GM12878 (cell line): ENCODE data around the gene MAPRE2. TPM values are rescaled to one million over a fixed set of nuclear protein-coding genes. Genes with fewer than 3 reads are reported as not detected.

Experiments
- ATAC-seq: fragments of 200-7000 bp; cut with Tn5 transposase; 3 replicates; pipeline ENCODE4 v1.9.1; 2020; ENCODE audit warnings: mild to moderate bottlenecking, moderate library complexity
- BruUV-seq: library from RNA; stranded (reverse); fragments of 400-500 nt; replicated peaks from 2 replicates; lab custom pipeline; 2021; lab: Mats Ljungman, UMichigan
- CTCF ChIA-PET: fragments of 300-600 bp; sonication (Branson Sonifier 250); formaldehyde crosslinking; extraction: SDS; loops from one replicate; lab custom pipeline; 2021; ENCODE audit warnings: inconsistent platforms; lab: Yijun Ruan, JAX
- POLR2A ChIA-PET: fragments of 350-600 bp; formaldehyde crosslinking; extraction: SDS; loops from one replicate; lab custom pipeline; 2021; ENCODE audit warnings: inconsistent platforms; lab: Charles Lee
- RAD21 ChIA-PET: fragments of 300-600 bp; sonication (Branson Sonifier 250); formaldehyde crosslinking; loops from one replicate; lab custom pipeline; 2023; ENCODE audit warnings: antibody characterized with exemption; ENCODE audit not compliant: unreplicated experiment; lab: Charles Lee
- SMC1A ChIA-PET: fragments of 300-600 bp; sonication (Branson Sonifier 250); formaldehyde crosslinking; loops from one replicate; lab custom pipeline; 2023; ENCODE audit not compliant: unreplicated experiment, uncharacterized antibody; lab: Charles Lee
- DNase-seq: peaks from one replicate; pipeline ENCODE4 v3.0.0-alpha.2; 2011; ENCODE audit warnings: low read depth, low spot score
- FAIRE-seq: peaks from 3 replicates; lab custom pipeline; 2011; peaks lifted over from hg19 to GRCh38; lab: Jason Lieb, UNC
- H2AFZ ChIP-seq: 2 replicates; pipeline ENCODE4 v1.6.0; 2011; ENCODE audit warnings: low read depth, low read length, control low read depth; ENCODE audit not compliant: control insufficient read depth
- H3K27ac ChIP-seq: 2 replicates; pipeline ENCODE4 v1.5.1; 2011; ENCODE audit warnings: control low read depth; ENCODE audit not compliant: control insufficient read depth, insufficient read depth
- H3K27me3 ChIP-seq, 2 experiments: replicated peaks in 1 of 2; 2 replicates each; pipeline versions ENCODE4 v1.6.0 to v1.6.1; 2011; ENCODE audit warnings: low read length in 1 of 2; ENCODE audit not compliant: control insufficient read depth in 2 of 2, insufficient read depth in 2 of 2
- H3K36me3 ChIP-seq, 2 experiments: 2 replicates each; pipeline ENCODE4 v1.5.1; 2011; ENCODE audit warnings: low read length in 1 of 2; ENCODE audit not compliant: control insufficient read depth in 2 of 2, insufficient read depth in 2 of 2
- H3K4me1 ChIP-seq: 2 replicates; pipeline ENCODE4 v1.6.1; 2011; ENCODE audit warnings: mild to moderate bottlenecking, low read length, moderate library complexity, mixed read lengths; ENCODE audit not compliant: control insufficient read depth, insufficient read depth
- H3K4me2 ChIP-seq: 2 replicates; pipeline ENCODE4 v1.6.0; 2011; ENCODE audit warnings: control low read depth; ENCODE audit not compliant: control insufficient read depth, insufficient read depth
- H3K4me3 ChIP-seq: fragments of 200-600 bp; sonication (generic); 2 replicates; pipeline ENCODE4 v1.5.1; 2016
- H3K79me2 ChIP-seq: 2 replicates; pipeline ENCODE4 v1.6.0; 2011; ENCODE audit warnings: low read length; ENCODE audit not compliant: control insufficient read depth, insufficient read depth
- H3K9ac ChIP-seq: 2 replicates; pipeline ENCODE4 v1.8.0; 2011; ENCODE audit warnings: low read length, control low read depth, mixed read lengths; ENCODE audit not compliant: control insufficient read depth, insufficient read depth
- H3K9me3 ChIP-seq: replicated peaks from 3 replicates; pipeline ENCODE4 v1.5.1; 2011; ENCODE audit warnings: mild to moderate bottlenecking, low read length; ENCODE audit not compliant: control insufficient read depth, insufficient read depth
- H4K20me1 ChIP-seq: 2 replicates; pipeline ENCODE4 v1.6.0; 2011; ENCODE audit not compliant: control insufficient read depth, insufficient read depth
- CHD4 ChIP-seq: fragments of 200-600 bp; sonication (generic); IDR thresholded peaks from 2 replicates; pipeline ENCODE4 v1.6.1; 2016; ENCODE audit warnings: mild to moderate bottlenecking
- JUND ChIP-seq: IDR thresholded peaks from 2 replicates; pipeline ENCODE4 v1.6.1; 2012; ENCODE audit warnings: low read depth, mild to moderate bottlenecking, low read length, improper control_type of control experiment, moderate library complexity
- MEF2B ChIP-seq: fragments of 450-650 bp; IDR thresholded peaks from 2 replicates; pipeline ENCODE4 v1.6.1; 2018; ENCODE audit warnings: mild to moderate bottlenecking, moderate library complexity; ENCODE audit not compliant: partially characterized antibody, poor library complexity, severe bottlenecking
- NFIC ChIP-seq: IDR thresholded peaks from 2 replicates; pipeline ENCODE4 v1.6.1; 2012; ENCODE audit warnings: low read depth, mild to moderate bottlenecking, inconsistent platforms, low read length, moderate library complexity
- RELA ChIP-seq: fragments of 450-650 bp; IDR thresholded peaks from 2 replicates; pipeline ENCODE4 v1.8.0; 2014; ENCODE audit warnings: borderline replicate concordance; ENCODE audit not compliant: partially characterized antibody
- RUNX3 ChIP-seq: IDR thresholded peaks from 2 replicates; pipeline ENCODE4 v1.6.1; 2012; ENCODE audit warnings: low read length, inconsistent platforms
- TCF12 ChIP-seq: IDR thresholded peaks from 2 replicates; pipeline ENCODE4 v1.6.1; 2011; ENCODE audit warnings: low read depth, mild to moderate bottlenecking, low read length
- TCF3 ChIP-seq: IDR thresholded peaks from 2 replicates; pipeline ENCODE4 v1.6.1; 2012; ENCODE audit warnings: low read depth, mild to moderate bottlenecking, low read length, borderline replicate concordance; ENCODE audit not compliant: insufficient read depth
- in situ Hi-C: fragments of 300-500 bp; cut with MboI; formaldehyde crosslinking; loops from 9 replicates; pipeline ENCODE4 v1.14.3; 2018; ENCODE audit warnings: mixed read lengths
- intact Hi-C: fragments of 100-400 bp; cut with micrococcal nuclease; formaldehyde crosslinking; loops from one replicate; pipeline ENCODE4 v1.14.2; 2022; ENCODE audit not compliant: unreplicated experiment
- polyA plus RNA-seq, 11 experiments: library from polyadenylated mRNA; depleted of rRNA in 4 of 11; unstranded in 6 of 11; stranded (reverse) in 5 of 11; fragments of >200 nt; fragmentation: Nextera tagmentation in 4 of 11; fragmentation: Illumina TruSeq in 1 of 11; extraction: Ambion mirVana in 4 of 11; extraction: Trizol in 1 of 11; gene quantifications; 1 replicate in 1 of 11; 2 replicates in 10 of 11; pipeline versions ENCODE4 v1.2.1 to v1.2.3, GENCODE V29; 2011 to 2016; ENCODE audit warnings: inconsistent platforms in 2 of 11, missing spikeins in 2 of 11, low read depth in 1 of 11
- total RNA-seq, 4 experiments: library from RNA; depleted of rRNA in 3 of 4; stranded (reverse); fragments of >200 nt in 3 of 4; fragmentation: Illumina TruSeq in 1 of 4; extraction: Trizol in 1 of 4; gene quantifications; 2 replicates each; pipeline versions ENCODE4 v1.2.1 to v1.2.3, GENCODE V29; 2013 to 2021
- TF ChIP-seq, protein P1 (sequence below): fragments of 450-650 bp; IDR thresholded peaks from 2 replicates; pipeline ENCODE4 v1.6.1; 2017; ENCODE audit warnings: antibody characterized with exemption, mild to moderate bottlenecking, moderate library complexity
- TF ChIP-seq, protein P2 (sequence below): fragments of 450-650 bp; formaldehyde crosslinking; IDR thresholded peaks from 2 replicates; pipeline ENCODE4 v1.5.0; 2022; ENCODE audit warnings: mild to moderate bottlenecking, missing genetic modification characterization

The MAPRE2 gene
- total and polyA plus RNA-seq, 10 of the 15 experiments (the other 5 are each of a cell fraction or from before 2014, with no cell fraction given) = 11.0 to 50.6 (median 24.0) TPM

DNA sequence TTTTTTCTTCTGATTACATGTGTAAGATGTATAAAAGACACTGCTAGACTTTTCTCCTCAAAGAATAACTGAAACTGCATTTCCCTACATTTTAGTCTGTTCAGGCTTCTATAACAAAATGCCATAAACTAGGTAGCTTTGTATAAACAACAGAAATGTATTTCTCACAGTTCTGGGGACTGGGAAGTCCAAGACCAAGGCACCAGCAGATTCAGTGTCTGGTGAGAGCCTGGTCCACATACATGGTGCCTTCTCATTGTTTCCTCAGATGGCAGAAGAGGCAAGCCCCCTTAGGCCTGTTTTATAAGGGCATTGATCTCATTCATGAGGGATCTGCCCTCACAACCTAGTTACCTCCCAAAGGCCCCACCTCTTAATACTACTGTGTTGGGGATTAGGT is 71.5 kb downstream of the MAPRE2 start:
- RAD21 ChIA-PET = no interaction called here
- no peaks in the 10 kb centered on the region for H3K27me3 ChIP-seq
- no peak overlapping the region for H2AFZ ChIP-seq
- CTCF ChIA-PET = interaction anchor here (1.1 kb wide), 1 partner anchor 86 kb away, joined by 4 read pairs; no protein-coding TSS in a partner anchor
- H3K4me2 ChIP-seq = no peak overlapping the region
- H3K4me1 ChIP-seq = no peaks in the 10 kb centered on the region
- POLR2A ChIA-PET = interaction anchor here (0.9 to 1.1 kb wide), 3 partner anchors 11 to 83 kb away, joined by 3 to 4 read pairs (median 3); no protein-coding TSS in a partner anchor
- no peak for DNase-seq
- no peaks in the 10 kb centered on the region for H3K79me2 ChIP-seq
- no peak for FAIRE-seq
- no TSS peak for BruUV-seq
- in situ Hi-C loops (no loop called here), intact Hi-C loops (no loop called here)
- H3K9me3 ChIP-seq = peaks cover 3% of the 10 kb centered on the region; the same call in 2 of the 3 replicates
- no peak overlapping the region for H3K9ac ChIP-seq
- no peaks in the 10 kb centered on the region for H4K20me1 ChIP-seq
- H3K36me3 ChIP-seq = no peaks in the 10 kb centered on the region
- SMC1A ChIA-PET = no interaction called here
- no peak overlapping the region for H3K4me3 ChIP-seq
- TF ChIP-seq TCF3 = no peak
- TF ChIP-seq, protein P1, sequence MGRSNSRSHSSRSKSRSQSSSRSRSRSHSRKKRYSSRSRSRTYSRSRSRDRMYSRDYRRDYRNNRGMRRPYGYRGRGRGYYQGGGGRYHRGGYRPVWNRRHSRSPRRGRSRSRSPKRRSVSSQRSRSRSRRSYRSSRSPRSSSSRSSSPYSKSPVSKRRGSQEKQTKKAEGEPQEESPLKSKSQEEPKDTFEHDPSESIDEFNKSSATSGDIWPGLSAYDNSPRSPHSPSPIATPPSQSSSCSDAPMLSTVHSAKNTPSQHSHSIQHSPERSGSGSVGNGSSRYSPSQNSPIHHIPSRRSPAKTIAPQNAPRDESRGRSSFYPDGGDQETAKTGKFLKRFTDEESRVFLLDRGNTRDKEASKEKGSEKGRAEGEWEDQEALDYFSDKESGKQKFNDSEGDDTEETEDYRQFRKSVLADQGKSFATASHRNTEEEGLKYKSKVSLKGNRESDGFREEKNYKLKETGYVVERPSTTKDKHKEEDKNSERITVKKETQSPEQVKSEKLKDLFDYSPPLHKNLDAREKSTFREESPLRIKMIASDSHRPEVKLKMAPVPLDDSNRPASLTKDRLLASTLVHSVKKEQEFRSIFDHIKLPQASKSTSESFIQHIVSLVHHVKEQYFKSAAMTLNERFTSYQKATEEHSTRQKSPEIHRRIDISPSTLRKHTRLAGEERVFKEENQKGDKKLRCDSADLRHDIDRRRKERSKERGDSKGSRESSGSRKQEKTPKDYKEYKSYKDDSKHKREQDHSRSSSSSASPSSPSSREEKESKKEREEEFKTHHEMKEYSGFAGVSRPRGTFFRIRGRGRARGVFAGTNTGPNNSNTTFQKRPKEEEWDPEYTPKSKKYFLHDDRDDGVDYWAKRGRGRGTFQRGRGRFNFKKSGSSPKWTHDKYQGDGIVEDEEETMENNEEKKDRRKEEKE = no peak
- no peak for TF ChIP-seq RUNX3
- TF ChIP-seq CHD4 = no peak
- no peak for TF ChIP-seq NFIC
- no peak for TF ChIP-seq RELA
- no peak for TF ChIP-seq TCF12
- no peak for TF ChIP-seq JUND
- TF ChIP-seq, protein P2, sequence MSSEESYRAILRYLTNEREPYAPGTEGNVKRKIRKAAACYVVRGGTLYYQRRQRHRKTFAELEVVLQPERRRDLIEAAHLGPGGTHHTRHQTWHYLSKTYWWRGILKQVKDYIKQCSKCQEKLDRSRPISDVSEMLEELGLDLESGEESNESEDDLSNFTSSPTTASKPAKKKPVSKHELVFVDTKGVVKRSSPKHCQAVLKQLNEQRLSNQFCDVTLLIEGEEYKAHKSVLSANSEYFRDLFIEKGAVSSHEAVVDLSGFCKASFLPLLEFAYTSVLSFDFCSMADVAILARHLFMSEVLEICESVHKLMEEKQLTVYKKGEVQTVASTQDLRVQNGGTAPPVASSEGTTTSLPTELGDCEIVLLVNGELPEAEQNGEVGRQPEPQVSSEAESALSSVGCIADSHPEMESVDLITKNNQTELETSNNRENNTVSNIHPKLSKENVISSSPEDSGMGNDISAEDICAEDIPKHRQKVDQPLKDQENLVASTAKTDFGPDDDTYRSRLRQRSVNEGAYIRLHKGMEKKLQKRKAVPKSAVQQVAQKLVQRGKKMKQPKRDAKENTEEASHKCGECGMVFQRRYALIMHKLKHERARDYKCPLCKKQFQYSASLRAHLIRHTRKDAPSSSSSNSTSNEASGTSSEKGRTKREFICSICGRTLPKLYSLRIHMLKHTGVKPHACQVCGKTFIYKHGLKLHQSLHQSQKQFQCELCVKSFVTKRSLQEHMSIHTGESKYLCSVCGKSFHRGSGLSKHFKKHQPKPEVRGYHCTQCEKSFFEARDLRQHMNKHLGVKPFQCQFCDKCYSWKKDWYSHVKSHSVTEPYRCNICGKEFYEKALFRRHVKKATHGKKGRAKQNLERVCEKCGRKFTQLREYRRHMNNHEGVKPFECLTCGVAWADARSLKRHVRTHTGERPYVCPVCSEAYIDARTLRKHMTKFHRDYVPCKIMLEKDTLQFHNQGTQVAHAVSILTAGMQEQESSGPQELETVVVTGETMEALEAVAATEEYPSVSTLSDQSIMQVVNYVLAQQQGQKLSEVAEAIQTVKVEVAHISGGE (CRISPR knock-in tag) = no peak
- TF ChIP-seq MEF2B = no peak
- ATAC-seq = no peak
- no peak overlapping the region for H3K27ac ChIP-seq
